GM23248 (cell line): ENCODE data around the gene IFT122. TPM values are rescaled to one million over a fixed set of nuclear protein-coding genes. Genes with fewer than 3 reads are reported as not detected.

Source experiments
- DNase-seq: peaks from one replicate; pipeline ENCODE4 v3.0.0-alpha.2; 2015
- H2AFZ ChIP-seq: fragments of 200-600 bp; sonication (generic); 2 replicates; pipeline ENCODE4 v1.6.1; 2016; ENCODE audit warnings: antibody characterized with exemption
- H3F3A ChIP-seq: fragments of 200-600 bp; sonication (generic); 2 replicates; pipeline ENCODE4 v1.6.1; 2016; ENCODE audit warnings: mild to moderate bottlenecking, antibody characterized with exemption, mixed run types; ENCODE audit not compliant: insufficient read depth
- H3K27ac ChIP-seq: fragments of 200-600 bp; sonication (generic); 2 replicates; pipeline ENCODE4 v1.5.1; 2016; ENCODE audit warnings: mild to moderate bottlenecking
- H3K27me3 ChIP-seq: fragments of 200-600 bp; sonication (generic); replicated peaks from 2 replicates; pipeline ENCODE4 v1.6.1; 2016; ENCODE audit warnings: mild to moderate bottlenecking; ENCODE audit not compliant: insufficient read depth
- H3K36me3 ChIP-seq: fragments of 200-600 bp; sonication (generic); 2 replicates; pipeline ENCODE4 v1.6.1; 2016; ENCODE audit warnings: low read depth, mild to moderate bottlenecking
- H3K4me1 ChIP-seq: fragments of 200-600 bp; sonication (generic); 2 replicates; pipeline ENCODE4 v1.6.1; 2016; ENCODE audit warnings: mild to moderate bottlenecking; ENCODE audit not compliant: insufficient read depth
- H3K4me2 ChIP-seq: fragments of 200-600 bp; sonication (generic); one replicate; pipeline ENCODE4 v1.6.1; 2016; ENCODE audit warnings: mild to moderate bottlenecking; ENCODE audit not compliant: unreplicated experiment
- H3K4me3 ChIP-seq: fragments of 200-600 bp; sonication (generic); 2 replicates; pipeline ENCODE4 v1.5.1; 2016; ENCODE audit warnings: mild to moderate bottlenecking
- H3K79me2 ChIP-seq: fragments of 200-600 bp; sonication (generic); 2 replicates; pipeline ENCODE4 v1.6.1; 2016; ENCODE audit warnings: mild to moderate bottlenecking; ENCODE audit not compliant: insufficient read depth
- H3K9ac ChIP-seq: fragments of 200-600 bp; sonication (generic); 2 replicates; pipeline ENCODE4 v1.6.1; 2016; ENCODE audit warnings: mild to moderate bottlenecking
- H3K9me2 ChIP-seq: fragments of 200-600 bp; sonication (generic); 2 replicates; pipeline ENCODE4 v1.6.1; 2016; ENCODE audit warnings: mixed run types, mild to moderate bottlenecking, moderate library complexity; ENCODE audit not compliant: insufficient read depth
- H3K9me3 ChIP-seq: fragments of 200-600 bp; sonication (generic); one replicate; pipeline ENCODE4 v1.6.1; 2017; ENCODE audit warnings: low read depth
- H4K20me1 ChIP-seq: fragments of 200-600 bp; sonication (generic); 2 replicates; pipeline ENCODE4 v1.6.0; 2016; ENCODE audit not compliant: insufficient read depth
- EZH2 ChIP-seq: fragments of 200-600 bp; sonication (generic); IDR thresholded peaks from 2 replicates; pipeline ENCODE4 v1.6.1; 2018; ENCODE audit warnings: antibody characterized with exemption, mild to moderate bottlenecking; ENCODE audit not compliant: insufficient read depth, poor library complexity, severe bottlenecking
- EZH2phosphoT487 ChIP-seq: fragments of 200-600 bp; sonication (generic); IDR thresholded peaks from 2 replicates; pipeline ENCODE4 v1.6.1; 2018; ENCODE audit warnings: antibody characterized with exemption, moderate library complexity, mild to moderate bottlenecking, low read depth; ENCODE audit not compliant: insufficient read depth
- WGBS, 2 experiments: methylation state at CpG; one replicate each; pipeline ENCODE4 v1.1.6; 2015 to 2017; ENCODE audit warnings: low lambda C conversion rate in 2 of 2, low coverage in 1 of 2; ENCODE audit errors: missing lambda C conversion rate in 2 of 2; 5-methylcytosine and 5-hydroxymethylcytosine counted together
- in situ Hi-C: fragments of 300-500 bp; cut with MboI; formaldehyde crosslinking; loops from 2 replicates; pipeline ENCODE4 v1.15.0; 2020
- polyA plus RNA-seq: library from polyadenylated mRNA; unstranded; fragments of >200 nt; fragmentation: Nextera tagmentation; extraction: Ambion mirVana; gene quantifications from 2 replicates; pipeline ENCODE4 v1.2.1, GENCODE V29; 2016
- total RNA-seq: library from RNA; depleted of rRNA; stranded (reverse); fragments of >200 nt; shearing (Covaris generic); gene quantifications from 2 replicates; pipeline ENCODE4 v1.2.3, GENCODE V29; 2014

IFT122 gene
- total and polyA plus RNA-seq, 2 experiments from 2014 or later = 16.1 to 16.3 TPM

GRCh38 chr3:129529436-129530210, 89.6 kb downstream of the IFT122 start:
- no peak overlapping the region for H3K4me3 ChIP-seq
- WGBS, 2 experiments = 66 to 69% methylated on average over 12 of the region's 12 CpGs
- H3K9me3 ChIP-seq = no peaks in the 10 kb centered on the region
- H3K9ac ChIP-seq = no peak overlapping the region
- no peaks in the 10 kb centered on the region for H3K27me3 ChIP-seq
- no peaks in the 10 kb centered on the region for H3K79me2 ChIP-seq
- peaks cover 7% of the 10 kb centered on the region; the same call in 1 of the 2 replicates for H3F3A ChIP-seq
- TF ChIP-seq EZH2 (no peak), EZH2phosphoT487 (no peak)
- no peaks in the 10 kb centered on the region for H3K9me2 ChIP-seq
- no peaks in the 10 kb centered on the region for H3K36me3 ChIP-seq
- H3K27ac ChIP-seq = no peak overlapping the region
- in situ Hi-C loops = no loop called here
- no peak for DNase-seq
- H4K20me1 ChIP-seq = no peaks in the 10 kb centered on the region
- 0 out of 2 replicates have a peak, but pooled peaks cover 8% of the 10 kb centered on the region for H3K4me1 ChIP-seq
- no peak overlapping the region for H3K4me2 ChIP-seq
- no peak overlapping the region; the same call in 1 of the 2 replicates for H2AFZ ChIP-seq

DNA sequence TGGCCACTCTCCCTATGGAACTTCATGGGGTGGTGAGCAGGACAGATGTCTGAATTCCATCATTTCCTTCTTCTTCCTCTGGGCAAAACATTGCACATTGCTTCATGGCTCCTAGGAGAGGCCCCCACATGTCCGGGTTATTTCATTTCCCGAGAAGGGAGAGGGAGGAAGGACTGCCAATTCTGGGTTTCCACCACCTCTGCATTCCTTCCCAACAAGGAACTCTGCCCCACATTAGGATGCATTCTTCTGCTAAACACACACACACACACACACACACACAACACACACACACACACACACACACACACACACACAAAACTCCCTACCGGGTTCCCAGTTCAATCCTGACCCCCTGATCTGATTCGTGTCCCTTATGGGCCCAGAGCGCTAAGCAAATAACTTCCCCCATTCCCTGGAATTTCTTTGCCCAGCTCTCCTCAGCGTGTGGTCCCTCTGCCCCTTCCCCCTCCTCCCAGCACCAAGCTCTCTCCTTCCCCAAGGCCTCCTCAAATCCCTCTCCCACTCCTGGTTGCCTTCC, 90.3 kb downstream of the IFT122 start:
- H3K4me2 ChIP-seq = no peak overlapping the region
- H4K20me1 ChIP-seq = no peaks in the 10 kb centered on the region
- no peak overlapping the region for H3K4me3 ChIP-seq
- no peaks in the 10 kb centered on the region for H3K79me2 ChIP-seq
- no peaks in the 10 kb centered on the region for H3K36me3 ChIP-seq
- H3F3A ChIP-seq = 0 out of 2 replicates have a peak, but pooled peaks cover 5% of the 10 kb centered on the region
- peak; percentile 46 for DNase-seq
- H3K9me3 ChIP-seq = no peaks in the 10 kb centered on the region
- H3K27ac ChIP-seq = no peak overlapping the region
- no peaks in the 10 kb centered on the region for H3K9me2 ChIP-seq
- H3K27me3 ChIP-seq = no peaks in the 10 kb centered on the region
- no peak overlapping the region for H3K9ac ChIP-seq
- no peak overlapping the region; the same call in 1 of the 2 replicates for H2AFZ ChIP-seq
- 52 to 57% methylated on average over 6 of the region's 6 CpGs for WGBS, 2 experiments
- 0 out of 2 replicates have a peak, but pooled peaks cover 8% of the 10 kb centered on the region for H3K4me1 ChIP-seq
- in situ Hi-C loops = no loop called here
- TF ChIP-seq EZH2 = no peak
- TF ChIP-seq EZH2phosphoT487 = no peak

DNA sequence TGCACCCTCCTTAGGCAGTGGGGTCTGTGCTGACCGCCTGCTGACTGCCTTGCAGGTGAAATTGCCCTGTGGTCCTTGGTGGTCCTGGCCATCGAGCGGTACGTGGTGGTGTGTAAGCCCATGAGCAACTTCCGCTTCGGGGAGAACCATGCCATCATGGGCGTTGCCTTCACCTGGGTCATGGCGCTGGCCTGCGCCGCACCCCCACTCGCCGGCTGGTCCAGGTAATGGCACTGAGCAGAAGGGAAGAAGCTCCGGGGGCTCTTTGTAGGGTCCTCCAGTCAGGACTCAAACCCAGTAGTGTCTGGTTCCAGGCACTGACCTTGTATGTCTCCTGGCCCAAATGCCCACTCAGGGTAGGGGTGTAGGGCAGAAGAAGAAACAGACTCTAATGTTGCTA, 90.8 kb downstream of the IFT122 start:
- Histone ChIP-seq H3K4me3 (no peak overlapping the region), H3K4me1 (0 out of 2 replicates have a peak, but pooled peaks cover 8% of the 10 kb centered on the region), H3K79me2 (no peaks in the 10 kb centered on the region), H3K27me3 (no peaks in the 10 kb centered on the region), H3K9ac (no peak overlapping the region), H3K9me3 (no peaks in the 10 kb centered on the region), H3F3A (0 out of 2 replicates have a peak, but pooled peaks cover under 1% of the 10 kb centered on the region), H2AFZ (no peak overlapping the region), H3K4me2 (no peak overlapping the region), H4K20me1 (no peaks in the 10 kb centered on the region), H3K9me2 (no peaks in the 10 kb centered on the region), H3K36me3 (no peaks in the 10 kb centered on the region), H3K27ac (no peak overlapping the region)
- no peak for DNase-seq
- WGBS, 2 experiments = 93 to 98% methylated on average over 13 of the region's 13 CpGs
- TF ChIP-seq EZH2phosphoT487 (no peak), EZH2 (no peak)
- in situ Hi-C loops = no loop called here

DNA sequence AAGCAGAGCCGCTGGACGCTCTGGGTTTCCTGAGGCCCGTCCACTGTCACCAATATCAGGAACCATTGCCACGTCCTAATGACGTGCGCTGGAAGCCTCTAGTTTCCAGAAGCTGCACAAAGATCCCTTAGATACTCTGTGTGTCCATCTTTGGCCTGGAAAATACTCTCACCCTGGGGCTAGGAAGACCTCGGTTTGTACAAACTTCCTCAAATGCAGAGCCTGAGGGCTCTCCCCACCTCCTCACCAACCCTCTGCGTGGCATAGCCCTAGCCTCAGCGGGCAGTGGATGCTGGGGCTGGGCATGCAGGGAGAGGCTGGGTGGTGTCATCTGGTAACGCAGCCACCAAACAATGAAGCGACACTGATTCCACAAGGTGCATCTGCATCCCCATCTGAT, 91.7 kb downstream of the IFT122 start:
- TF ChIP-seq EZH2phosphoT487 (no peak), EZH2 (no peak)
- no peak overlapping the region for H3K4me3 ChIP-seq
- no peak overlapping the region for H3K27ac ChIP-seq
- no peaks in the 10 kb centered on the region for H3K27me3 ChIP-seq
- 85 to 87% methylated on average over 11 of the region's 11 CpGs for WGBS, 2 experiments
- H3K9ac ChIP-seq = no peak overlapping the region
- no peaks in the 10 kb centered on the region for H3K79me2 ChIP-seq
- in situ Hi-C loops = no loop called here
- 0 out of 2 replicates have a peak, but pooled peaks cover 8% of the 10 kb centered on the region for H3K4me1 ChIP-seq
- no peaks in the 10 kb centered on the region for H4K20me1 ChIP-seq
- H3K36me3 ChIP-seq = no peaks in the 10 kb centered on the region
- no peaks in the 10 kb centered on the region for H3K9me3 ChIP-seq
- no peak overlapping the region for H3K4me2 ChIP-seq
- H3K9me2 ChIP-seq = no peaks in the 10 kb centered on the region
- no peaks in the 10 kb centered on the region for H3F3A ChIP-seq
- no peak for DNase-seq
- no peak overlapping the region for H2AFZ ChIP-seq
